ENCODE results near the gene ZC3H13.

DNA sequence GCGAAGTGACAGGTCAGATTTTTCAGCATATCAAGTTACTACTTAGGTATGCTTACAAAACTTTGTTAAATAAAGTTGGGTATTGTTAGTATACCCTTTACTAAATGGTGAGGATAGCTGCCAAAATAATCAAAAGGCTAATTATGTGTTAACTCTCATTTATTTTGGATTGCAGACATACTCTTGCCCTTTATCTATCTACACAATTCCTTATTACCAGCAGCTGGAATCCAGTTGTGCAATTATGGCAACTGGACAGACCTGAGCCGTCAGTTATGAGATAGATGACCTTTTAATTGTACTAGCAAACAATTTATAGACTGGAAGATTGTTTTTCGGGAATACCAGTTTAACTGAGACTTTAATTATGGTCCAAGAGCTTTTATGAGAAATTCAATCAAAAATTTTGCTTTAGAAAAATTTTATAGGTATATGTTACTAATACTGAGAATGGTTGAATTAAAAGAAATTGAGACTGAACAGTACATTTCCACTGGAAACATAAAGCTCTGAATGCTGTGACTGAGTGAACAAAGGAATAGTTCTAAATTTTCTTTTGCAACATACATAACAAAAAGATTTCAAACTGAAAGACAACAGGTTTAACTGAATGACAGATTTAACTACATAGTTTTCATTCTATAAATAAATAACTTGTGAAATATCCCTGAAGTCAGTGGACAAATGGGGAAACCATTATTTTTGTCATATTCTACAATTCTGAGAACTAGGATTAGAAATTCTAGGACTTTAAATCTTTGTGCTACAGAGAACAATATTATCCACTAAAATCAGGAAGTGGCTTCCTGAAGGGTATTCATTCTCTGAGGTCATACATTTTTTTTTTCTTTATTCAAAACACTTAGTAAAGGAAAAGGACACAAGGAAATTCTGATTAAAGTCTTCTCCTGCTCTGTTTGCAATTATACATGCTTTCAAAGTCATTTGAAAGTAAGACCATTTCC lies 97.4 kb downstream of the ZC3H13 start:
- TF ChIP-seq, protein P1, sequence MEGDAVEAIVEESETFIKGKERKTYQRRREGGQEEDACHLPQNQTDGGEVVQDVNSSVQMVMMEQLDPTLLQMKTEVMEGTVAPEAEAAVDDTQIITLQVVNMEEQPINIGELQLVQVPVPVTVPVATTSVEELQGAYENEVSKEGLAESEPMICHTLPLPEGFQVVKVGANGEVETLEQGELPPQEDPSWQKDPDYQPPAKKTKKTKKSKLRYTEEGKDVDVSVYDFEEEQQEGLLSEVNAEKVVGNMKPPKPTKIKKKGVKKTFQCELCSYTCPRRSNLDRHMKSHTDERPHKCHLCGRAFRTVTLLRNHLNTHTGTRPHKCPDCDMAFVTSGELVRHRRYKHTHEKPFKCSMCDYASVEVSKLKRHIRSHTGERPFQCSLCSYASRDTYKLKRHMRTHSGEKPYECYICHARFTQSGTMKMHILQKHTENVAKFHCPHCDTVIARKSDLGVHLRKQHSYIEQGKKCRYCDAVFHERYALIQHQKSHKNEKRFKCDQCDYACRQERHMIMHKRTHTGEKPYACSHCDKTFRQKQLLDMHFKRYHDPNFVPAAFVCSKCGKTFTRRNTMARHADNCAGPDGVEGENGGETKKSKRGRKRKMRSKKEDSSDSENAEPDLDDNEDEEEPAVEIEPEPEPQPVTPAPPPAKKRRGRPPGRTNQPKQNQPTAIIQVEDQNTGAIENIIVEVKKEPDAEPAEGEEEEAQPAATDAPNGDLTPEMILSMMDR (conservative IDR thresholded peaks at IDR 0.05; ENCODE audit: low read depth, low read length), result no peak
- TF ChIP-seq EZH2 (IDR thresholded peaks at IDR 0.05; ENCODE audit: borderline replicate concordance, low read depth, low read length, poor library complexity, severe bottlenecking), result no peak

Measured in A673 (cell line).